Glomerular endothelial cell (primary cell): Measurements from ENCODE around the gene ADGRG2. TPM values are rescaled to one million over a fixed set of nuclear protein-coding genes. Genes with fewer than 3 reads are reported as not detected.
"Not testable (repeated sequence)": the region's sequence is repeated elsewhere in the genome, so short reads cannot be mapped to it uniquely, and the experiment has no call there.

Experiments used
- DNase-seq: peaks from one replicate; pipeline ENCODE4 v3.0.0-alpha.2; 2011; ENCODE audit warnings: low read depth, low spot score; ENCODE audit errors: extremely low read depth
- total RNA-seq: library from RNA; depleted of rRNA; stranded (reverse); fragments of >200 nt; gene quantifications from 2 replicates; pipeline ENCODE4 v1.2.3, GENCODE V29; 2015

The ADGRG2 gene
- total RNA-seq, 1 donor from 2014 or later, result not detected

GRCh38 chrX:19007011-19007410 is 115.3 kb downstream of the ADGRG2 start:
- DNase-seq, result no peak

GRCh38 chrX:19005909-19006308 is 116.4 kb downstream of the ADGRG2 start:
- DNase-seq, result no peak

GRCh38 chrX:19003756-19004155 is 118.5 kb downstream of the ADGRG2 start:
- DNase-seq, result no peak

GRCh38 chrX:18998653-18999052 is 123.6 kb downstream of the ADGRG2 start:
- no peak for DNase-seq

GRCh38 chrX:18997916-18998315 is 124.4 kb downstream of the ADGRG2 start:
- DNase-seq, result no peak

GRCh38 chrX:18996536-18996935 is 125.7 kb downstream of the ADGRG2 start:
- no peak for DNase-seq

- DNase-seq, result no peak
These were observed 127.0 kb downstream of the ADGRG2 start for GRCh38 chrX:18995221-18995620.

DNA sequence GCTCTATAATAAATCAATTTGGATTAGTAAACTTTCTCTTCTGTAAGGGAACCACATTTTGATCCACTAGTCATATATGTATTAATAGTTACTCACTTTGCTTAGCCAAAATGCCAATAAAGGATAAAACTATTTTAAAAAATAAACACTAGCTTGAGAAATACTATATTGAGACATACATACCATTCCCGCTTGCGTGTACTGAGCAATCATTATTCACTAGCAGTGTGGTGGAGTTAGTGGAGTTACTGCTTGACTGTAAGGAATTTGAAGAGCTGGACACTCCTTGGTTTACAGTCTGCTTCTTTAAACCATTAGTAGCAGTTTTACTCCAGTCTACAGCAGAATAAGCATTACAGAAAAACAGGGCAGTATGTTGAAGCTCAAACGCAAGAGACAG is 127.6 kb downstream of the ADGRG2 start:
- DNase-seq, result no peak

- DNase-seq, result no peak
These were observed 129.4 kb downstream of the ADGRG2 start for GRCh38 chrX:18992829-18993228.

DNA sequence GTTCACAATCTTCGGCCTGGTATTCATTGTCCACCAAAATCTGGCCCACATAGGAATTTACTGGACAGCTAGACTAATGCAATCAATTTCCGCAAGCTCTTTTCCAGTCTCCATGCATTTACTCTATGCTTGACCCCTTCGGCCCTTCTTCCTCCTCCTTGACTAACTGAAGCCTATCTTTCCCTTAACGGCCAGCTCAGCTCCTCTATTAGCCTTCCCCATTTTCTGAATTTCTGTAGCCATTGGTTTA is 137.2 kb downstream of the ADGRG2 start:
- DNase-seq, result no peak

GRCh38 chrX:18984381-18985185 is 137.7 kb downstream of the ADGRG2 start:
- no peak for DNase-seq

DNA sequence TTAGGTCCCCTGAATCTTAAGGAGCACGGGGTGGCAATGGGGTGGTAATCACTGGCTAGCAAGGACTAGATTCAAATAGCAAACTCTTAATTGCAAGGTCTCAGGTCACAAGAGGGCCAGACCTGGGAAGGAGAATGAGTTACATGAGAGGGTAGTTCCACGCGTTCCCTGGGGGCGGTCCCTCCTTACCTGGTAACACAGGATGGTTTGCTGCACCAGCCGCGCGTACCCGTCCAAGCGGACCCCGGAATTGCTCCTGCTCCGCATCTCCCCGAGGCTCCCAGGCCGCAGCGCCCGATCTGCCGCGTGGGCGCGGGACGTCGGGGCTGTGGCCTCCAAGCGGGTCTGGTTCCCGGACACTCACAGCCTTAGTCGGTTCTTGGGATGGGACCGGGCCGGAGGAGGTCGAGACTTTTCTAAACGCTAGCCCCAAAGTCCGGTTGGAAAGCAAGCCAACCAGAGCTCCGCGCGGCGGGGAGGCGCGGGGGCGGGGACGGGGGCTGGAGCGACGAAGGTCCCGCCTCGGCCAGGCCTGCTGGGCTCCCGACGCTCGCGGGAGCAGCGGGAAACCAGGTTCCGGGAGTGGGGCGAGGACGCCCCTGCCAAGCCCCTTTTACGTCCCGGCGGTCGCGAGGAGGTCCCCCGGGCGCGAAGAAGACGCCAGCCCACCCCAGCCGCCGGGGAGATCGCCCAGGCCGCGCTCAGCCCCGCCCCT is 138.4 kb downstream of the ADGRG2 start, which contains the start of gene PHKA2:
PHKA2 (minus strand) TSS at position 449 of the 715 bp plus-strand sequence; CDS start at position 267, 182 bp downstream.
- no peak for DNase-seq

DNA sequence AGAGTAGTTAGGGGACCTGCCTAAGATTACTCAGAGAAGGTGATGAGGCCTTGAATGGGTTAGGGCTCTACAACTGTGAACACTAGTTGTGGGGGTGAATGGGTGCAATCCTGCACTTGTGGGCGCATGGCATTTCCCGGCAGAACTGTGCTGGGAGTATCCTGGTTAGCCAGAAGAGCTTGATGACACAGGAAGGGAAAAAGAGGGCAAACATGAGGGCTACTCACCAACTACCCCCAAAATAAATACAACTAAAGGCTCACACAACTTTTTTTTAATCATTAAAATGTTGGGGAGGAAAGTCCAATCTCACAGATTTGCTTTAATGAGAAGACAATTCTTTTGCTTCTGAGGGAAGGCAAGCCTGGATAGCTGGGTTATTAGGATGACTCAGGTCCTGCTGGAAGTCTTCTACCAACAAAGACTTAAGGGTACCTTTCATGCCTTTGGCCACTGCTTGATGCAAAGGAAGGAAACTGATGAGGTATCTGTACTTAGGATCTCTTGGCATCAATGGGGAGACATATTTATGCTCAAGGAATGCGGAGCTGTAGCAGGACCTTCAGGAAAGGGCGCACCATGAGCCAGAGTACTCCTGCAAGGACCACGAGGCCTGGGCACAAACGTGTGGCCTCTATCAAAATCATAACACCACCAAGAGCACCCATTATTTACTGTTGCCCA is 141.0 kb downstream of the ADGRG2 start:
- DNase-seq, result no peak

- DNase-seq, result not testable (repeated sequence)
These were observed 142.0 kb downstream of the ADGRG2 start for GRCh38 chrX:18980262-18980661.

GRCh38 chrX:18974993-18975392 is 147.3 kb downstream of the ADGRG2 start:
- no peak for DNase-seq

DNA sequence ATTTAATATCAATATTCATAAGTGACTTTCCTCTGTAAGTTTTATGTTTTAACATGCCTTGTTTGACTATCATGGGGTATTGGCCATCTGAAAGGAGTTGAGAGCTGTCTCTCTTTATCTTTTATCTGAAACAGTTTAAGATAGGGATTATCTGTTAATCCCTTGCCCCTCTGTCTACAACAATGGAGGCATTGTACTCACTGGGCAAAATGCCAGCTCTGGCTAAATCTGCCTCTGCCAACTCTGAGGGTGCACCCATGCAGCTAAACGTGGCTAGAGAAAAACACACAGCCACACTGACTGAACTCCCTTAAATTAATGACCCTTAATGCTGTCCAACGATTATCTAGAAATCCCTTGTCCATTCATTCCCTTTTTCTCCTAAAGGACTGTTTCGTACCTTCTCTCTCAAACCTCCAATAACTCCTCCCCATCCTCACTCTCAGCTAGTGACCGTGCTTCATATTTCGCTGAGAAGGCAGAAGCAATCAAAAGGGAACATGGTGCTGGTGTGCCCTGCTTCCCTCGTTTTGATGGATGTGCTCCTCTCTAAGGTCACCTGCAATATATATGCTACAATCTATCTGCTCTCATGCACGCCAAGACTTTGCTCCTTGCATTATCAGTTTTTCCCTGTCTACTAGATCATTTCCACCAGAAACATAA is 148.6 kb downstream of the ADGRG2 start:
- no peak for DNase-seq

- DNase-seq, result no peak
These were observed 150.8 kb downstream of the ADGRG2 start for GRCh38 chrX:18971506-18971905.

- DNase-seq, result no peak
These were observed 151.8 kb downstream of the ADGRG2 start for GRCh38 chrX:18970465-18970864.

DNA sequence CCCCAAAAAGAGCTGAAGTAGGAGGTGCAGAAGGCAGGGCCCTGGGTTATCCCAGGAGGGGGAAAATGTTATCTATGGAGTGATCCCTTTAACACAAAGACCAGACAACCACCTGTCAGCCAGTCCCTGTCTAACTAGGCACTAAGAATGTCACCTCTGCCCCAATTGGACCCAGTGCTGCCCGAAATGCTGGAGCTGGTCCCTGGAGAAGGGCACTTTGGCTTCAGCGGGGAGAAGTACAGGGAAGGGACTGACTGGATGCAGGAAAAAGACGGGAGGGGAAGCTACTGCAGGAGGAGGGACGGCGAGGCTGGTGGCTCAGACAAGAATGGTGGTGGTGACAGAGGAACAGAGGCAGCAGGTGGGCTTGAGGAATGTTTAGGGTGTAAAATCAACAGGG is 155.6 kb downstream of the ADGRG2 start:
- DNase-seq, result no peak

DNA sequence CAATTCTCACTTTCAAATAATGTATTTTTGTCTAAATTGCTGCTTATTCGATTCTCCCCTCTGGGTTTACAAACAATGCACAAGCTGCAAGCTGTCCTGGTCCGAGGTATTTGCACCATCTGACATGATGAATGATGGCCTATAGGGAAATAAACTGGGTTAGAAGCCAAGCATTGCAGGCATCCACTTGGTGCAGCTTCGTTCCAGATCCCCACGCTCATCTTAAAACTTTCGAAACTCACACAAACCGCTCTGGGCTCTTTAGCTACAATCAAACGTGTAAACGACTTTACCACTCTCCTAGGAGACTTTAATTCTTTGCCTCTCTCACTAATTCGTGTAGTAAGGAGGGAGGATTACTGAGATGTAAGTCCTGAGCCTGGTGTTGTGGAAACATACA is 157.4 kb downstream of the ADGRG2 start:
- no peak for DNase-seq

- DNase-seq, result no peak
These were observed 158.2 kb downstream of the ADGRG2 start for GRCh38 chrX:18964026-18964425.
